Measurements from ENCODE around the gene EVL. TPM values are rescaled to one million over a fixed set of nuclear protein-coding genes. Genes with fewer than 3 reads are reported as not detected.
A peak's percentile ranks its signal among the peaks of the same experiment; 100 is the strongest.

The EVL gene
- total and polyA plus RNA-seq, 2 of the 8 experiments (the other 6 are each of a cell fraction or from before 2014, with no cell fraction given) = 30.7 to 64.6 TPM

DNA sequence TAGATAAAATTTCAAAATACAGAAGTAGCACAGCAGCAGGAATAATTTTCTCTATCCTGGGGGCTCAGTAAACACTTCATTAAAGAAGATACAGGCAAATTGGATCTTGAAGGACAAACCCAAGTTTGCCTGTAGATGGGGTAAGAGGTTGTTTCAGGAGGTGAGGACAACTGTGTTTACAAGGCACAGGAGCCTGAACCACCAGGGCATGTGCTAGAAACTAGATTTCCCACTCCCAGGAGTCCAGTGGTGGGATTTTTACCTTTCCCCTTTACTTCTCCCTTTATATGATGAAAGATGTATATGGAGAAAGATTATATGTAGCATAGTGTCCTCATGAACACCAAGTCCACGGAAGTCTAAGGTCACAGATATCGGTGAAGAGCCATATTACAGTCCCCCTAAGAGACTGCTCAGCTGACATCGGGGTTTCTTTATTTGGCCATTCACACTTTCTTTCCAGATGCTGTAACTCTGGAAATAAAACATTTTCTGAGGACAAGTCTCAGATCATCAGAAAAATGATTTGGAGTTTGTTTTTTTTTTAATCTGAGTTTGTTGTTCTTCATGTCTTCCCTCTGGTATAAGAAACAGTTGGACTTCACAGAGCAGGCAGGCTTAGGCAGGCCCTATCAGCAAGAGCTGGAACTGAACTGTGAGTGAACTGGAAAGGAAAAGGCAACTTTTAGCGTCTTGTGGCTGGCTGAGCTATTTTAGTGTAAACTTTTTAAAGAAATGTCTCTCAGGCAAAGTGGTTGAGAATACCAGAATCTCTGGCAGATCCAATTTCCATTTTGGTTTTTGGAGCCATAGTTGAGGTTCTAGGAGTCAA, 8.0 kb upstream of the EVL start:
- H3K4me2 ChIP-seq (ENCODE audit: insufficient read depth in 1 of 2, low read depth in 2 of 2, low read length in 2 of 2) = no peak overlapping the region
- H3K9me3 ChIP-seq (ENCODE audit: insufficient read depth in 2 of 2, low read depth in 1 of 2, low read length in 1 of 2) = no peaks in the 10 kb centered on the region
- no peak overlapping the region for H2BK15ac ChIP-seq (ENCODE audit: low read length)
- H3K23ac ChIP-seq (ENCODE audit: insufficient read length) = no peak overlapping the region
- H2BK120ac ChIP-seq (replicated peaks; ENCODE audit: low read depth, low read length) = no peak overlapping the region
- WGBS, 2 experiments (ENCODE audit: extremely low coverage in 1 of 2, insufficient coverage in 1 of 2, insufficient read length in 1 of 2, insufficient replicate concordance in 2 of 2, low coverage in 1 of 2, low lambda C conversion rate in 2 of 2, missing lambda C conversion rate in 1 of 2) = 89% methylated on average over 4 of the region's 4 CpGs; no CpG with 5 or more reads in 1 of the 2 experiments
- no peaks in the 10 kb centered on the region for H3K79me2 ChIP-seq (ENCODE audit: control insufficient read depth in 1 of 2, insufficient read depth in 2 of 2, low read length in 2 of 2)
- POLR2A ChIA-PET (ENCODE audit: partially characterized antibody) = interaction anchor here (0.9 kb wide), 1 partner anchor 74 kb away, joined by 6 read pairs; no protein-coding TSS in a partner anchor
- H4K91ac ChIP-seq (replicated peaks; ENCODE audit: insufficient read length, low read length) = no peak overlapping the region
- no peak overlapping the region for H2AFZ ChIP-seq (ENCODE audit: low read length)
- CTCF ChIA-PET (ENCODE audit: partially characterized antibody) = interaction anchor here (0.6 to 5.1 kb wide), 14 partner anchors 9 to 291 kb away, joined by 3 to 21 read pairs (median 4); no protein-coding TSS in a partner anchor
- H3K36me3 ChIP-seq (ENCODE audit: control insufficient read depth in 2 of 4, insufficient read depth in 4 of 4, low read length in 3 of 4) = no peaks in the 10 kb centered on the region
- no peak overlapping the region for H2BK12ac ChIP-seq (ENCODE audit: low read depth, low read length)
- H3K4ac ChIP-seq (replicated peaks; ENCODE audit: insufficient read length, low read depth, low read length) = no peak overlapping the region
- no peak overlapping the region for H3K4me3 ChIP-seq (ENCODE audit: extremely low read depth in 1 of 4, insufficient read depth in 2 of 4, low read depth in 3 of 4, low read length in 4 of 4)
- no peak overlapping the region for H3K14ac ChIP-seq (ENCODE audit: insufficient read length)
- FAIRE-seq = no peak
- H3K56ac ChIP-seq (replicated peaks; ENCODE audit: insufficient read length, low read depth, low read length) = no peak overlapping the region
- no peak overlapping the region for H3K9ac ChIP-seq (replicated peaks in 1 of 4; ENCODE audit: extremely low read depth in 1 of 4, low read depth in 3 of 4, low read length in 3 of 4)
- peaks cover 2% of the 10 kb centered on the region; the same call in 1 of the 2 replicates for H3K79me1 ChIP-seq (ENCODE audit: low read depth, low read length)
- no peak overlapping the region for H4K8ac ChIP-seq (ENCODE audit: extremely low read depth, insufficient read depth, low read length)
- no peaks in the 10 kb centered on the region for H3K4me1 ChIP-seq (replicated peaks in 1 of 4; ENCODE audit: control insufficient read depth in 3 of 4, insufficient read depth in 4 of 4, low read length in 3 of 4)
- no peak overlapping the region for H3K27ac ChIP-seq (ENCODE audit: low read depth, low read length)
- H2BK5ac ChIP-seq (ENCODE audit: low read depth, low read length) = no peak overlapping the region
- peaks cover 0 to 2% of the 10 kb centered on the region in 2 experiments for H4K20me1 ChIP-seq (replicated peaks in 1 of 2; ENCODE audit: control insufficient read depth in 1 of 2, insufficient read depth in 2 of 2, low read length in 2 of 2)
- H3K23me2 ChIP-seq (ENCODE audit: low read depth, low read length) = no peaks in the 10 kb centered on the region
- no peak overlapping the region for H3K18ac ChIP-seq (ENCODE audit: extremely low read depth, low read length)
- TF ChIP-seq RAD21 (IDR thresholded peaks at IDR 0.05 in 1 of 2, conservative IDR thresholded peaks at IDR 0.05 in 1 of 2; ENCODE audit: low read depth in 2 of 2, low read length in 2 of 2) (peak; percentile 56 to 64), BACH1 (IDR thresholded peaks at IDR 0.05; ENCODE audit: low read length) (no peak)
- TF ChIP-seq, protein P1, sequence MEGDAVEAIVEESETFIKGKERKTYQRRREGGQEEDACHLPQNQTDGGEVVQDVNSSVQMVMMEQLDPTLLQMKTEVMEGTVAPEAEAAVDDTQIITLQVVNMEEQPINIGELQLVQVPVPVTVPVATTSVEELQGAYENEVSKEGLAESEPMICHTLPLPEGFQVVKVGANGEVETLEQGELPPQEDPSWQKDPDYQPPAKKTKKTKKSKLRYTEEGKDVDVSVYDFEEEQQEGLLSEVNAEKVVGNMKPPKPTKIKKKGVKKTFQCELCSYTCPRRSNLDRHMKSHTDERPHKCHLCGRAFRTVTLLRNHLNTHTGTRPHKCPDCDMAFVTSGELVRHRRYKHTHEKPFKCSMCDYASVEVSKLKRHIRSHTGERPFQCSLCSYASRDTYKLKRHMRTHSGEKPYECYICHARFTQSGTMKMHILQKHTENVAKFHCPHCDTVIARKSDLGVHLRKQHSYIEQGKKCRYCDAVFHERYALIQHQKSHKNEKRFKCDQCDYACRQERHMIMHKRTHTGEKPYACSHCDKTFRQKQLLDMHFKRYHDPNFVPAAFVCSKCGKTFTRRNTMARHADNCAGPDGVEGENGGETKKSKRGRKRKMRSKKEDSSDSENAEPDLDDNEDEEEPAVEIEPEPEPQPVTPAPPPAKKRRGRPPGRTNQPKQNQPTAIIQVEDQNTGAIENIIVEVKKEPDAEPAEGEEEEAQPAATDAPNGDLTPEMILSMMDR (IDR thresholded peaks at IDR 0.05; ENCODE audit: control extremely low read depth in 1 of 3, insufficient read depth in 1 of 3, low read depth in 1 of 3, low read length in 3 of 3) = peak in 2 of 3 experiments; percentile 54 to 55; a peak in 3 of 4 replicates
- no peak overlapping the region for H4K5ac ChIP-seq (ENCODE audit: insufficient read length, low read depth, low read length)
- no peaks in the 10 kb centered on the region for H3K27me3 ChIP-seq (replicated peaks in 1 of 4; ENCODE audit: control insufficient read depth in 3 of 4, extremely low read depth in 1 of 4, insufficient read depth in 3 of 4, low read length in 3 of 4)
- no peak for DNase-seq (ENCODE audit: low read depth in 1 of 2, low spot score in 2 of 2)
- H2AK5ac ChIP-seq (ENCODE audit: low read depth, low read length) = no peak overlapping the region
- no peak overlapping the region for H2BK20ac ChIP-seq (ENCODE audit: low read length)

Measured in H1 (cell line).